Spleen (tissue), 11 donors: Measurements from ENCODE around the gene WDR1. TPM values are rescaled to one million over a fixed set of nuclear protein-coding genes. Genes with fewer than 3 reads are reported as not detected.

ENCODE experiments used
- DNase-seq: peaks from one replicate; pipeline ENCODE4 v3.0.0-alpha.2; 2020
- H3K27ac ChIP-seq, 8 donors: fragments of 200-600 bp; sonication (generic) in 7 of 8; 1 replicate in 4 of 8; 2 replicates in 4 of 8; pipeline versions ENCODE4 v1.5.0 to v1.8.0; 2016 to 2021; ENCODE audit warnings: inconsistent platforms in 4 of 8, mild to moderate bottlenecking in 4 of 8, moderate library complexity in 1 of 8
- H3K27me3 ChIP-seq, 7 donors: fragments of 200-600 bp; sonication (generic) in 6 of 7; replicated peaks in 1 of 7; 1 replicate in 4 of 7; 2 replicates in 3 of 7; pipeline versions ENCODE4 v1.5.0 to v1.8.0; 2016 to 2021; ENCODE audit warnings: inconsistent platforms in 3 of 7, mild to moderate bottlenecking in 1 of 7
- H3K36me3 ChIP-seq, 6 donors: fragments of 200-600 bp; sonication (generic) in 5 of 6; 1 replicate in 4 of 6; 2 replicates in 2 of 6; pipeline versions ENCODE4 v1.5.0 to v1.8.0; 2016 to 2021; ENCODE audit warnings: inconsistent platforms in 2 of 6
- H3K4me1 ChIP-seq, 6 donors: fragments of 200-600 bp; sonication (generic) in 5 of 6; 1 replicate in 3 of 6; 2 replicates in 3 of 6; pipeline versions ENCODE4 v1.5.0 to v1.8.0; 2016 to 2021; ENCODE audit warnings: inconsistent platforms in 3 of 6
- H3K4me3 ChIP-seq, 8 donors: fragments of 200-600 bp; sonication (generic) in 7 of 8; 1 replicate in 4 of 8; 2 replicates in 4 of 8; pipeline versions ENCODE4 v1.5.0 to v1.8.0; 2016 to 2021; ENCODE audit warnings: inconsistent platforms in 4 of 8, mild to moderate bottlenecking in 4 of 8, moderate library complexity in 2 of 8
- H3K9me3 ChIP-seq, 8 donors: fragments of 200-600 bp; sonication (generic) in 7 of 8; 1 replicate in 4 of 8; 2 replicates in 4 of 8; pipeline versions ENCODE4 v1.5.0 to v1.8.0; 2016 to 2021; ENCODE audit warnings: inconsistent platforms in 4 of 8
- POLR2A ChIP-seq, 3 donors: fragments of 450-650 bp; IDR thresholded peaks; one replicate each; pipeline ENCODE4 v1.5.1; 2017; ENCODE audit warnings: antibody characterized with exemption in 3 of 3, mild to moderate bottlenecking in 1 of 3
- POLR2AphosphoS5 ChIP-seq, 3 donors: sonication (generic); formaldehyde crosslinking; IDR thresholded peaks; one replicate each; pipeline ENCODE4 v1.5.1; 2017; ENCODE audit warnings: antibody characterized with exemption in 3 of 3
- WGBS, 5 donors: extraction: QIAGEN DNeasy Blood & Tissue Kit in 3 of 5; methylation state at CpG; one replicate each; pipeline versions ENCODE4 v1.1.5 to v1.1.7; 2013 to 2018; 5-methylcytosine and 5-hydroxymethylcytosine counted together
- intact Hi-C: fragments of 100-400 bp; cut with DNase I; formaldehyde crosslinking; loops from one replicate; pipeline ENCODE4 v1.15.0; 2023; ENCODE audit warnings: low total_unique reads
- polyA plus RNA-seq, 3 donors: library from polyadenylated mRNA; stranded (reverse); fragments of 200-250 nt; gene quantifications; one replicate each; pipeline ENCODE4 v1.2.1, GENCODE V29; 2013
- total RNA-seq, 7 donors: library from RNA; depleted of rRNA in 3 of 7; stranded (reverse); fragments of >200 nt in 3 of 7; fragmentation: NEBNext Ultra II Directional in 4 of 7; extraction: Animal tissue kit (Norgen Biotek cat#: 25700) in 4 of 7; gene quantifications; one replicate each; pipeline versions ENCODE4 v1.1.0 to v1.2.1, GENCODE V29; 2016 to 2021
- TF ChIP-seq, protein P1 (sequence below), 11 experiments: fragments of 200-600 bp in 7 of 11; fragments of 450-650 bp in 4 of 11; sonication (generic) in 4 of 11; IDR thresholded peaks in 8 of 11; conservative IDR thresholded peaks in 3 of 11; 1 replicate in 7 of 11; 2 replicates in 4 of 11; pipeline versions ENCODE4 v1.4.0 to v1.8.0; 2016 to 2021; ENCODE audit warnings: antibody characterized with exemption in 11 of 11, inconsistent platforms in 4 of 11, mild to moderate bottlenecking in 1 of 11
- donor health status: healthy with polysubstance abuse.
- donor health status: DM: no; HTN: no; CAD: no; lungs with moderate emphysema.
- donor health status: DM: no; HTN: no; CAD: no.
- donor health status: Bipolar disorder and iron deficiency.
- donor health status: healthy.
- donor health status: DM: no; HTN: no; CAD: no.
- donor health status: DM: yes; HTN: yes; CAD: no.

Gene WDR1
- total and polyA plus RNA-seq, 10 donors = 56.6 to 377 (median 147) TPM

DNA sequence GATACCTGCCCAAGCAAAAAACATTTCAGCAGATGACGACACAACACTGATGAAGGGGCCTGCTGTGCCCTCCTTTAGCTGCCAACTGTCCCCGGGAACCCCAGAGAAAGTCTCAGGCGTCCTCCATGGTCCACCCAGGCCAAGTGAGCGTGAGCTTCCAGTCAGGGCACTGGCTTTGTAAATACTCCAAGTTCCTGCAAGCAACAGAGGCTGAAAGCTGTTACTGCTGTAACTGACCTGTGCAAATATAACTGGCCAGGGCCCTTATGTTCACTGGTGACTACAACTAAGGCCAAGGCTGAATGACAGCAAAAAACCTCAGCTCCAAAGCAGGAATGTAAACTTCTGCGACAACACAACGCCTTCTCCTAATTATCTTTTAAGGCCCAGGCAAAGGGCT lies 8.2 kb downstream of the WDR1 start:
- no peaks in the 10 kb centered on the region for H3K9me3 ChIP-seq
- H3K4me3 ChIP-seq = no peak overlapping the region
- TF ChIP-seq POLR2AphosphoS5 (IDR thresholded peaks at IDR 0.05) (no peak), POLR2A (IDR thresholded peaks at IDR 0.05) (no peak)
- TF ChIP-seq, protein P1, sequence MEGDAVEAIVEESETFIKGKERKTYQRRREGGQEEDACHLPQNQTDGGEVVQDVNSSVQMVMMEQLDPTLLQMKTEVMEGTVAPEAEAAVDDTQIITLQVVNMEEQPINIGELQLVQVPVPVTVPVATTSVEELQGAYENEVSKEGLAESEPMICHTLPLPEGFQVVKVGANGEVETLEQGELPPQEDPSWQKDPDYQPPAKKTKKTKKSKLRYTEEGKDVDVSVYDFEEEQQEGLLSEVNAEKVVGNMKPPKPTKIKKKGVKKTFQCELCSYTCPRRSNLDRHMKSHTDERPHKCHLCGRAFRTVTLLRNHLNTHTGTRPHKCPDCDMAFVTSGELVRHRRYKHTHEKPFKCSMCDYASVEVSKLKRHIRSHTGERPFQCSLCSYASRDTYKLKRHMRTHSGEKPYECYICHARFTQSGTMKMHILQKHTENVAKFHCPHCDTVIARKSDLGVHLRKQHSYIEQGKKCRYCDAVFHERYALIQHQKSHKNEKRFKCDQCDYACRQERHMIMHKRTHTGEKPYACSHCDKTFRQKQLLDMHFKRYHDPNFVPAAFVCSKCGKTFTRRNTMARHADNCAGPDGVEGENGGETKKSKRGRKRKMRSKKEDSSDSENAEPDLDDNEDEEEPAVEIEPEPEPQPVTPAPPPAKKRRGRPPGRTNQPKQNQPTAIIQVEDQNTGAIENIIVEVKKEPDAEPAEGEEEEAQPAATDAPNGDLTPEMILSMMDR (IDR thresholded peaks at IDR 0.05 in 8 of 11, conservative IDR thresholded peaks at IDR 0.05 in 3 of 11) = no peak
- intact Hi-C loops = no loop called here
- no peak for DNase-seq
- peaks cover 36 to 100% (median 94%) of the 10 kb centered on the region in 6 donors for H3K4me1 ChIP-seq
- 86 to 95% (median 92%) methylated on average over 6 of the region's 6 CpGs for WGBS, 5 donors
- no peaks in the 10 kb centered on the region for H3K27me3 ChIP-seq
- H3K36me3 ChIP-seq = peaks cover 0 to 100% (median 68%) of the 10 kb centered on the region in 6 donors
- peak overlapping the region in 2 of 8 donors; percentile 61 to 62 for H3K27ac ChIP-seq

- TF ChIP-seq, protein P1 (IDR thresholded peaks at IDR 0.05 in 8 of 11, conservative IDR thresholded peaks at IDR 0.05 in 3 of 11) = no peak
- TF ChIP-seq POLR2AphosphoS5 (IDR thresholded peaks at IDR 0.05) = peak in 1 of 3 donors; percentile 11
- Histone ChIP-seq H3K27me3 (no peaks in the 10 kb centered on the region), H3K4me3 (no peak overlapping the region), H3K4me1 (peaks cover 36 to 100% (median 92%) of the 10 kb centered on the region in 6 donors), H3K36me3 (peaks cover 0 to 100% (median 64%) of the 10 kb centered on the region in 6 donors), H3K9me3 (no peaks in the 10 kb centered on the region), H3K27ac (peak overlapping the region in 7 of 8 donors; percentile 33 to 63 (median 61))
- WGBS, 5 donors = 80 to 89% (median 84%) methylated on average over 13 to 19 of the region's 19 CpGs
- intact Hi-C loops = no loop called here
- no peak for DNase-seq
These were observed 9.2 kb downstream of the WDR1 start for GRCh38 chr4:10107111-10108091.

DNA sequence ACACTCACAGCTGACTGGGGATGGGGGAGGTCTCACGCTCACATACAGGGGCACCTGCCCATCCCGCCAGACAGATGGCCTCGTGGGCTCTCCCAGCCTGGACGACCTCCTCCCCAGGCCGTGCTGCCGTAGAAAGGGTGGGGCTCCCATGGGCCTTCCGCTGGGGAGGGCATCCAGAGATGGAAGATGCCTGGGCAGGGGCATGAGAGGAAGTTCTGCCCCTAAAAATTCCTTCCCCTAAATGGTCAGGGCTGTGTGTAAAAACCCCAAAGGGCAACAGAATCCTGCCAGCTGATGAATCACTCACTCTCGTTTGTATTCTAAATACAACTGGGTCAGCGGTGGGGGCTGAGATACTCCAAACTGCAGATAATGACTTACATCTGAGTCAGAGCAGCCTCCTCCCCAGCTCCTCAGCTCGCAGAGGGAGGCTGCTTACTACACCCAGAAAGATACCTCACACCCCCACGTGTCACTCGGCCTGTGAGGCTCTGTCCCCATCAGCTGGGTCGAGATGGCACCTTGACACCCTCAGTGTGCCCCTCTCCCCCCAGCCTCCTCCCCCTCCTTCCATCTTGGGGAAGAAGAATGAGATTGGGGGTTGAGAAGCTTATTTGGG lies 10.1 kb downstream of the WDR1 start:
- WGBS, 5 donors = 55 to 65% (median 60%) methylated on average over 9 to 13 of the region's 13 CpGs
- Histone ChIP-seq H3K27ac (peak overlapping the region in 7 of 8 donors; percentile 33 to 63 (median 61)), H3K4me1 (peaks cover 40 to 100% (median 91%) of the 10 kb centered on the region in 6 donors), H3K36me3 (peaks cover 0 to 100% (median 65%) of the 10 kb centered on the region in 6 donors), H3K4me3 (peak overlapping the region in 1 of 8 donors; percentile 1), H3K9me3 (no peaks in the 10 kb centered on the region), H3K27me3 (no peaks in the 10 kb centered on the region)
- DNase-seq = no peak
- TF ChIP-seq POLR2A (IDR thresholded peaks at IDR 0.05) (no peak), POLR2AphosphoS5 (IDR thresholded peaks at IDR 0.05) (peak in 2 of 3 donors; percentile 30 to 60)
- TF ChIP-seq, protein P1 (IDR thresholded peaks at IDR 0.05 in 8 of 11, conservative IDR thresholded peaks at IDR 0.05 in 3 of 11) = no peak
- intact Hi-C loops = no loop called here
